WTC11 (cell line): Measurements from ENCODE around the gene ARHGAP29. TPM values are rescaled to one million over a fixed set of nuclear protein-coding genes. Genes with fewer than 3 reads are reported as not detected.

Experiments
- ATAC-seq: fragments of 200-7000 bp; cut with Tn5 transposase; 2 replicates; pipeline ENCODE4 v1.10.0; 2021; ENCODE audit warnings: mild to moderate bottlenecking, moderate library complexity
- CTCF ChIA-PET: fragments of 300-600 bp; sonication (Branson Sonifier 250); formaldehyde crosslinking; loops from one replicate; lab custom pipeline; 2021; ENCODE audit warnings: antibody characterized with exemption; lab: Charles Lee
- POLR2A ChIA-PET: fragments of 350-600 bp; sonication (Branson Sonifier 250); formaldehyde crosslinking; loops from one replicate; lab custom pipeline; 2021; ENCODE audit warnings: antibody characterized with exemption; lab: Charles Lee
- DNase-seq: peaks from one replicate; pipeline ENCODE4 v3.0.0; 2021; ENCODE audit warnings: low spot score
- H3K27ac Mint-ChIP-seq: 2 replicates; pipeline ENCODE4 v1.8.0; 2021; ENCODE audit warnings: mixed read lengths
- H3K27me3 Mint-ChIP-seq: 2 replicates; pipeline ENCODE4 v1.8.0; 2021; ENCODE audit warnings: low read depth, mild to moderate bottlenecking, moderate library complexity, mixed read lengths
- H3K36me3 Mint-ChIP-seq: 2 replicates; pipeline ENCODE4 v1.8.0; 2021; ENCODE audit warnings: mixed read lengths
- H3K4me1 Mint-ChIP-seq: 2 replicates; pipeline ENCODE4 v1.8.0; 2022; ENCODE audit warnings: mixed read lengths
- H3K4me3 Mint-ChIP-seq: 2 replicates; pipeline ENCODE4 v1.8.0; 2021; ENCODE audit warnings: mild to moderate bottlenecking, moderate library complexity, mixed read lengths
- H3K9me3 Mint-ChIP-seq: 2 replicates; pipeline ENCODE4 v1.8.0; 2021; ENCODE audit warnings: mixed read lengths
- ATF1 ChIP-seq: sonication (generic); formaldehyde crosslinking; IDR thresholded peaks from 2 replicates; pipeline ENCODE4 v1.8.1; 2023; ENCODE audit warnings: mild to moderate bottlenecking, moderate library complexity, missing genetic modification reagents
- ATF3 ChIP-seq: sonication (generic); formaldehyde crosslinking; conservative IDR thresholded peaks from 2 replicates; pipeline ENCODE4 v1.8.1; 2022; ENCODE audit warnings: mild to moderate bottlenecking, missing genetic modification reagents
- CBFB ChIP-seq: sonication (generic); formaldehyde crosslinking; IDR thresholded peaks from 2 replicates; pipeline ENCODE4 v1.8.1; 2022; ENCODE audit warnings: mild to moderate bottlenecking, low read depth, missing genetic modification reagents
- CREM ChIP-seq: sonication (generic); formaldehyde crosslinking; IDR thresholded peaks from 2 replicates; pipeline ENCODE4 v1.8.1; 2022; ENCODE audit warnings: mild to moderate bottlenecking, missing genetic modification reagents, moderate library complexity
- E2F1 ChIP-seq: sonication (generic); formaldehyde crosslinking; IDR thresholded peaks from 2 replicates; pipeline ENCODE4 v1.8.0; 2022; ENCODE audit warnings: mild to moderate bottlenecking, missing genetic modification reagents
- ELF4 ChIP-seq: sonication (generic); formaldehyde crosslinking; IDR thresholded peaks from 2 replicates; pipeline ENCODE4 v1.8.1; 2022; ENCODE audit warnings: low read depth, mild to moderate bottlenecking, moderate library complexity, missing genetic modification reagents
- ETV6 ChIP-seq: sonication (generic); formaldehyde crosslinking; IDR thresholded peaks from 2 replicates; pipeline ENCODE4 v1.8.1; 2022; ENCODE audit warnings: mild to moderate bottlenecking, missing genetic modification reagents
- FOXK1 ChIP-seq: sonication (generic); formaldehyde crosslinking; IDR thresholded peaks from 2 replicates; pipeline ENCODE4 v1.8.0; 2022; ENCODE audit warnings: mild to moderate bottlenecking, moderate library complexity, missing genetic modification reagents
- GRHL2 ChIP-seq: fragments of 250-450 bp; sonication (Bioruptor Pico); IDR thresholded peaks from 2 replicates; pipeline ENCODE4 v1.8.0; 2022; ENCODE audit warnings: mild to moderate bottlenecking, moderate library complexity; ENCODE audit not compliant: insufficient replicate concordance, severe bottlenecking
- GTF2I ChIP-seq: fragments of 250-450 bp; sonication (Bioruptor Pico); conservative IDR thresholded peaks from 2 replicates; pipeline ENCODE4 v1.4.0; 2021; ENCODE audit warnings: mild to moderate bottlenecking
- HMGA2 ChIP-seq: fragments of 250-450 bp; sonication (Bioruptor Pico); IDR thresholded peaks from 2 replicates; pipeline ENCODE4 v1.4.0; 2021; ENCODE audit warnings: mild to moderate bottlenecking, moderate library complexity
- JAZF1 ChIP-seq: fragments of 250-450 bp; sonication (Bioruptor Pico); IDR thresholded peaks from 2 replicates; pipeline ENCODE4 v1.9.0; 2021; ENCODE audit warnings: moderate library complexity, mild to moderate bottlenecking, inconsistent platforms
- MXD4 ChIP-seq: fragments of 250-450 bp; sonication (Bioruptor Pico); IDR thresholded peaks from 2 replicates; pipeline ENCODE4 v1.8.0; 2021; ENCODE audit warnings: mild to moderate bottlenecking, moderate library complexity, borderline replicate concordance
- NFYB ChIP-seq: sonication (generic); formaldehyde crosslinking; conservative IDR thresholded peaks from 2 replicates; pipeline ENCODE4 v1.8.0; 2022; ENCODE audit warnings: low read depth, missing genetic modification reagents
- NR2C2 ChIP-seq: sonication (generic); formaldehyde crosslinking; IDR thresholded peaks from 2 replicates; pipeline ENCODE4 v1.8.0; 2022; ENCODE audit warnings: mild to moderate bottlenecking, missing genetic modification reagents
- SOX15 ChIP-seq: fragments of 250-450 bp; sonication (Bioruptor Pico); IDR thresholded peaks from 2 replicates; pipeline ENCODE4 v1.9.0; 2021; ENCODE audit warnings: mild to moderate bottlenecking
- TEAD4 ChIP-seq: sonication (generic); formaldehyde crosslinking; IDR thresholded peaks from 2 replicates; pipeline ENCODE4 v1.8.0; 2022; ENCODE audit warnings: mild to moderate bottlenecking, missing genetic modification reagents
- TP53 ChIP-seq: sonication (generic); formaldehyde crosslinking; IDR thresholded peaks from 2 replicates; pipeline ENCODE4 v1.8.1; 2023; ENCODE audit warnings: mild to moderate bottlenecking, missing genetic modification reagents
- ZBTB21 ChIP-seq: sonication (generic); formaldehyde crosslinking; IDR thresholded peaks from 2 replicates; pipeline ENCODE4 v1.8.1; 2023; ENCODE audit warnings: mild to moderate bottlenecking, missing genetic modification reagents, borderline replicate concordance
- ZBTB43 ChIP-seq: sonication (generic); formaldehyde crosslinking; IDR thresholded peaks from 2 replicates; pipeline ENCODE4 v1.8.1; 2023; ENCODE audit warnings: mild to moderate bottlenecking, missing genetic modification reagents
- ZNF219 ChIP-seq: sonication (generic); formaldehyde crosslinking; IDR thresholded peaks from 2 replicates; pipeline ENCODE4 v1.8.0; 2023; ENCODE audit warnings: missing genetic modification reagents, mild to moderate bottlenecking, borderline replicate concordance
- ZNF281 ChIP-seq: sonication (generic); formaldehyde crosslinking; IDR thresholded peaks from 2 replicates; pipeline ENCODE4 v1.8.0; 2023; ENCODE audit warnings: mild to moderate bottlenecking, missing genetic modification reagents
- ZNF317 ChIP-seq: sonication (generic); formaldehyde crosslinking; IDR thresholded peaks from 2 replicates; pipeline ENCODE4 v1.8.1; 2023; ENCODE audit warnings: low read depth, mild to moderate bottlenecking, moderate library complexity, missing genetic modification reagents, borderline replicate concordance
- ZNF396 ChIP-seq: fragments of 250-450 bp; sonication (Bioruptor Pico); IDR thresholded peaks from 2 replicates; pipeline ENCODE4 v1.8.0; 2021; ENCODE audit warnings: mild to moderate bottlenecking, moderate library complexity, borderline replicate concordance
- total RNA-seq: library from RNA; stranded (reverse); gene quantifications from 3 replicates; pipeline ENCODE4 v1.2.3, GENCODE V29; 2021
- TF ChIP-seq, protein P1 (sequence below): sonication (generic); formaldehyde crosslinking; IDR thresholded peaks from 2 replicates; pipeline ENCODE4 v1.8.0; 2022; ENCODE audit warnings: mild to moderate bottlenecking, missing genetic modification reagents

Gene ARHGAP29
- total RNA-seq, 1 experiment from 2014 or later: 6.6 TPM

DNA sequence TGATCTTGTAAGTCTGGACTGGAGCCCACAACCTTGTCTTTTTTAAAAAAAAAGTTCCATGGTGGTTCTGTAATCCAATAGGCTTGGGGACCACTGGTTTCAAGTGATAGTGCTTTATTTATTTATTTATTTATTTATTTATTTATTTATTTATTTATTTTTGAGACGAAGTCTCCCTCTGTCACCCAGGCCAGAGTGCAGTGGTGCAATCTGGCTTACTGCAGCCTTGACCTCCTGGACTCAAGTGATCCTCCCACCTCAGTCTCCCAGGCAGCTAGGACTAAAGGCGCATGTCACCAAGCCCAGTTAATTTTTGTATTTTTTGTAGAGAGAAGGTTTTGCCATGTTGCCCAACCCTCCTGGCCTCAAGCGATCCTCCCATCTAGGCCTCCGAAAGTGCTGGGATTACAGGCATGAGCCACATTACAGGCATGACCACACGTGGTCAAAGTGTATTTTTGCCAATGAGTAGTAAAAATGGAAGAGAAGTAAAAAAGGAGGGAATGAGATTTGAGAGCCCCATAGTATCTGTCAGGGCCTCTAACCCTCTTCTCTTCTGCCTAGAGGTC, 44.8 kb upstream of the ARHGAP29 start:
- no peaks in the 10 kb centered on the region; the same call in none of the 2 replicates for H3K27me3 Mint-ChIP-seq
- ChIA-PET CTCF (interaction anchor here (1.4 kb wide), 1 partner anchor 53 kb away, joined by 4 read pairs; no protein-coding TSS in a partner anchor), POLR2A (no interaction called here)
- TF ChIP-seq JAZF1 (CRISPR knock-in tag): no peak
- TF ChIP-seq ZBTB43 (CRISPR knock-in tag): no peak
- TF ChIP-seq ETV6 (CRISPR knock-in tag): no peak
- no peak for TF ChIP-seq MXD4 (CRISPR knock-in tag)
- TF ChIP-seq ZNF396 (CRISPR knock-in tag): no peak
- TF ChIP-seq SOX15: no peak
- TF ChIP-seq ZBTB21 (CRISPR knock-in tag): no peak
- TF ChIP-seq, protein P1, sequence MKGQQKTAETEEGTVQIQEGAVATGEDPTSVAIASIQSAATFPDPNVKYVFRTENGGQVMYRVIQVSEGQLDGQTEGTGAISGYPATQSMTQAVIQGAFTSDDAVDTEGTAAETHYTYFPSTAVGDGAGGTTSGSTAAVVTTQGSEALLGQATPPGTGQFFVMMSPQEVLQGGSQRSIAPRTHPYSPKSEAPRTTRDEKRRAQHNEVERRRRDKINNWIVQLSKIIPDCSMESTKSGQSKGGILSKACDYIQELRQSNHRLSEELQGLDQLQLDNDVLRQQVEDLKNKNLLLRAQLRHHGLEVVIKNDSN (CRISPR knock-in tag): no peak
- no peaks in the 10 kb centered on the region for H3K9me3 Mint-ChIP-seq
- ATAC-seq: no peak
- no peaks in the 10 kb centered on the region for H3K4me1 Mint-ChIP-seq
- H3K4me3 Mint-ChIP-seq: no peak overlapping the region
- no peaks in the 10 kb centered on the region for H3K36me3 Mint-ChIP-seq
- no peak for DNase-seq
- H3K27ac Mint-ChIP-seq: no peak overlapping the region

- no peak overlapping the region for H3K27ac Mint-ChIP-seq
- ATAC-seq (no peak), DNase-seq (no peak)
- no peaks in the 10 kb centered on the region for H3K4me1 Mint-ChIP-seq
- no peaks in the 10 kb centered on the region; the same call in none of the 2 replicates for H3K27me3 Mint-ChIP-seq
- POLR2A ChIA-PET: no interaction called here
- no peaks in the 10 kb centered on the region for H3K9me3 Mint-ChIP-seq
- CTCF ChIA-PET: interaction anchor here (1.4 kb wide), 1 partner anchor 54 kb away, joined by 4 read pairs; no protein-coding TSS in a partner anchor
- H3K4me3 Mint-ChIP-seq: no peak overlapping the region
- H3K36me3 Mint-ChIP-seq: no peaks in the 10 kb centered on the region
- no peak for TF ChIP-seq ZBTB43 (CRISPR knock-in tag)
- no peak for TF ChIP-seq FOXK1 (CRISPR knock-in tag)
- TF ChIP-seq ATF3 (CRISPR knock-in tag): no peak
- no peak for TF ChIP-seq HMGA2 (CRISPR knock-in tag)
- no peak for TF ChIP-seq ZNF317 (CRISPR knock-in tag)
- no peak for TF ChIP-seq NR2C2 (CRISPR knock-in tag)
- TF ChIP-seq ZNF281: no peak
- no peak for TF ChIP-seq ATF1 (CRISPR knock-in tag)
- TF ChIP-seq CREM (CRISPR knock-in tag): no peak
- no peak for TF ChIP-seq CBFB (CRISPR knock-in tag)
- no peak for TF ChIP-seq E2F1 (CRISPR knock-in tag)
- no peak for TF ChIP-seq TEAD4 (CRISPR knock-in tag)
- no peak for TF ChIP-seq ELF4 (CRISPR knock-in tag)
- no peak for TF ChIP-seq ZNF219
- TF ChIP-seq NFYB (CRISPR knock-in tag): no peak
- no peak for TF ChIP-seq GTF2I
- no peak for TF ChIP-seq TP53 (CRISPR knock-in tag)
- no peak for TF ChIP-seq GRHL2
Measured at GRCh38 chr1:94281361-94282142, 44.2 kb upstream of the ARHGAP29 start.
